AG09309 (cell line): Measurements from ENCODE around the gene CISD3.

Experiments
- DNase-seq: peaks from one replicate; pipeline ENCODE4 v3.0.0-alpha.2; 2010; ENCODE audit warnings: low read depth
- H3K4me3 ChIP-seq: 2 replicates; pipeline ENCODE4 v1.5.1; 2011; ENCODE audit warnings: mild to moderate bottlenecking, low read depth, low read length, moderate library complexity; ENCODE audit not compliant: control insufficient read depth
- CTCF ChIP-seq: IDR thresholded peaks from 2 replicates; pipeline ENCODE4 v1.5.1; 2011; ENCODE audit warnings: mild to moderate bottlenecking, low read depth, low read length, inconsistent platforms; ENCODE audit not compliant: insufficient read depth, control insufficient read depth; ENCODE audit errors: missing control alignments

The CISD3 gene

GRCh38 chr17:38703742-38704605 lies 26.2 kb upstream of the CISD3 start:
- TF ChIP-seq CTCF, result no peak
- peak overlapping the region; percentile 98 for H3K4me3 ChIP-seq
- no peak for DNase-seq

- H3K4me3 ChIP-seq, result peak within 1 kb of the TSS; percentile 98
- no peak for DNase-seq
- no peak for TF ChIP-seq CTCF
Measured at GRCh38 chr17:38704606-38705522, 25.3 kb upstream of the CISD3 start, which contains the start of gene MLLT6. Gene MLLT6 (plus strand): TSS chr17:38705273. CDS start chr17:38705633, 360 bp downstream.

GRCh38 chr17:38705523-38705802 lies 24.7 kb upstream of the CISD3 start:
- DNase-seq, result no peak

GRCh38 chr17:38705803-38706504 lies 24.2 kb upstream of the CISD3 start:
- no peak for DNase-seq
- TF ChIP-seq CTCF, result no peak
- peak overlapping the region; percentile 84 for H3K4me3 ChIP-seq

More at GRCh38 chr17:38705523-38705802, 24.7 kb upstream of the CISD3 start:
- peak overlapping the region; percentile 84 for H3K4me3 ChIP-seq
- no peak for TF ChIP-seq CTCF

- TF ChIP-seq CTCF, result no peak
- no peak for DNase-seq
- H3K4me3 ChIP-seq, result peak overlapping the region; percentile 84
Measured at GRCh38 chr17:38706505-38707216, 23.5 kb upstream of the CISD3 start.
